GM21786 (cell line): ENCODE data around the gene HEBP2.
"Not testable (repeated sequence)": the region's sequence is repeated elsewhere in the genome, so short reads cannot be mapped to it uniquely, and the experiment has no call there.

ENCODE experiments used
- ATAC-seq: cut with Tn5 transposase; IDR thresholded peaks from one replicate; pipeline ENCODE4 v1.9.1; 2021; ENCODE audit not compliant: unreplicated experiment

Gene HEBP2

GRCh38 chr6:138422861-138423260 lies 18.8 kb downstream of the HEBP2 start:
- no peak for ATAC-seq

GRCh38 chr6:138424004-138424904 lies 20.2 kb downstream of the HEBP2 start:
- no peak for ATAC-seq

- not testable (repeated sequence) for ATAC-seq
Measured at GRCh38 chr6:138425256-138425655, 21.2 kb downstream of the HEBP2 start.

- no peak for ATAC-seq
Measured at GRCh38 chr6:138426500-138427123, 22.6 kb downstream of the HEBP2 start.

- no peak for ATAC-seq
Measured at GRCh38 chr6:138427701-138428100, 23.7 kb downstream of the HEBP2 start.

- ATAC-seq, result no peak
Measured at GRCh38 chr6:138428944-138429598, 25.0 kb downstream of the HEBP2 start.

GRCh38 chr6:138429761-138430160 lies 25.7 kb downstream of the HEBP2 start:
- no peak for ATAC-seq

GRCh38 chr6:138430361-138431145 lies 26.5 kb downstream of the HEBP2 start:
- no peak for ATAC-seq

- ATAC-seq, result no peak
Measured at GRCh38 chr6:138431256-138432062, 27.4 kb downstream of the HEBP2 start.

GRCh38 chr6:138432063-138432356 lies 28.0 kb downstream of the HEBP2 start:
- ATAC-seq, result no peak

GRCh38 chr6:138434096-138434495 lies 30.1 kb downstream of the HEBP2 start:
- ATAC-seq, result no peak

- ATAC-seq, result no peak
Measured at GRCh38 chr6:138434925-138435324, 30.9 kb downstream of the HEBP2 start.

GRCh38 chr6:138439546-138439945 lies 35.5 kb downstream of the HEBP2 start:
- ATAC-seq, result no peak

GRCh38 chr6:138440296-138440695 lies 36.3 kb downstream of the HEBP2 start:
- no peak for ATAC-seq

GRCh38 chr6:138440758-138441357 lies 36.8 kb downstream of the HEBP2 start:
- ATAC-seq, result no peak

GRCh38 chr6:138441965-138442364 lies 37.9 kb downstream of the HEBP2 start:
- no peak for ATAC-seq

GRCh38 chr6:138442663-138443062 lies 38.6 kb downstream of the HEBP2 start:
- no peak for ATAC-seq

- no peak for ATAC-seq
Measured at GRCh38 chr6:138443979-138444378, 40.0 kb downstream of the HEBP2 start.

GRCh38 chr6:138446821-138447220 lies 42.8 kb downstream of the HEBP2 start:
- no peak for ATAC-seq

GRCh38 chr6:138450445-138450844 lies 46.4 kb downstream of the HEBP2 start:
- peak; percentile 44 for ATAC-seq
